D341Med (cell line): ENCODE measurements around the gene GPRC5B.

Experiments
- DNase-seq: peaks from one replicate; pipeline ENCODE4 v3.0.0; 2012; ENCODE audit warnings: low spot score

Gene GPRC5B

DNA sequence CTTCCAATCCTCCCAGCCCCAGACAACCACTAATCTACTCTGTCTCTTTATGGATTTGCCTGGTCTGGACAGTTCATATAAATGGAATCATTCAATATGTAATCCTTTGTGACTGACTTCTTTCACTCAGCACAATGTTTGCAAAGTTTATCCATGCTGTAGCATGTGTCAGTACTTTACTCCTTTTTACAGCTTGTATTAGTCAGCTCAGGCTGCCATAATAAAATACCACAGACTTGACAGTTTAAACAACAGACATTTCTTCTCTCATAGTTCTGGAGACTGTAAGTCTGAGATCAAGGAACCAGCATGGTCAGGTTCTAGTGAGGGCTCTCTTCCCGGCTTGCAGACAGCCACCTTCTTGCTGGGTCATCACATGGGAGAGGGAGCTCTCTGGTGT is 41.3 kb downstream of the GPRC5B start:
- DNase-seq = no peak

DNA sequence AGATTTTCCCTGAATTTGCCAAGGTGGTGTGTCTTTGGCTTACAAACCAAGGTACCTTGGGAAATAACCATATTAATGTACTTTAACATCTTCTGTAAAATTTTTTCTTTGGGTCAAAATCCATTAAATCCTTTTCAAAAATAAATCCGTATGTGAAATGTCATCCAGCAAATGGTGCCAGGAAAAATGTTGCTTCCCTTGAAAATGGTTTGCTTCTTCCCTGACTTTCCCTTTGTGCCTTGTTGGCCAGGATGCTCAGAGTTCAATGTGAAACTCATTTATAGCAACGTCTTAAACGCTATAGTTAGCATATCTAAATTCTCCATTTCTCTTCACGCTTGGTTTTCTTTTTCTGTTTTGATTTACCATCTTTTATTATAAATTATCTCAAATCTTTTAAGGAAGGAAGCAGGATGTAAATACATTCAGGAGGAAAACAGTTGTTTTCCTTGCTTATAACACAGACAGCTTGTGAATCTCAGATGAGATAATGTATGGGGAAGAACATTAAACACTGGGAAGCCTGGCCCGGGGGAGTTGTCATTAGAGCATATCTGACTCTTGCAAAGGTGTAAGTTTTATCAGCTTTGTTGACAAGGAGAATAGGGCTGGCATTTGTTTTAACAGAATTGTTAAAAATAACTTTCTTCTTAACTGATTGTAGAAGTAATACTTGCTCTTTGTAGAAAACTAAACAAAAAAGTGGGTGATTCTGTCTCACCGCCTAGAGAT is 42.1 kb downstream of the GPRC5B start:
- DNase-seq = no peak

DNA sequence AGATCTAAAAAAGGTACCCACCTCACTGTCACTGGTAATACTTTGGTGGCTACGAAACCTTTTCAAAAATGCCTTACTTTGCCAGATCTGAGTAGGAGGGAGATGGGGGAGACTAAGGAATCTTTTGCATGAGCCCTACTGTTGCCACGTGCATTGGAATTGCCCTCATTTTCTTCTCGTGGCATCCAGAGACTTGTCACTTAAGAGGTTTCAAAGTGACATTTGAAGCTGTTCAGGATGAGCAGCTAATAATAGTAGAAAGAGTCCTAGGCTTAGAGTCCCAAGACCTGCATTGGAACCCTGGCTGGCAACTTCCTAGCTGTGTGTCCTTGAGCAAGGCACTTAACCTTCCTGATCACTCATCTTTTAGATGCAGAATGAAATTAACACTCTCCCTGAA is 43.5 kb downstream of the GPRC5B start:
- no peak for DNase-seq

DNA sequence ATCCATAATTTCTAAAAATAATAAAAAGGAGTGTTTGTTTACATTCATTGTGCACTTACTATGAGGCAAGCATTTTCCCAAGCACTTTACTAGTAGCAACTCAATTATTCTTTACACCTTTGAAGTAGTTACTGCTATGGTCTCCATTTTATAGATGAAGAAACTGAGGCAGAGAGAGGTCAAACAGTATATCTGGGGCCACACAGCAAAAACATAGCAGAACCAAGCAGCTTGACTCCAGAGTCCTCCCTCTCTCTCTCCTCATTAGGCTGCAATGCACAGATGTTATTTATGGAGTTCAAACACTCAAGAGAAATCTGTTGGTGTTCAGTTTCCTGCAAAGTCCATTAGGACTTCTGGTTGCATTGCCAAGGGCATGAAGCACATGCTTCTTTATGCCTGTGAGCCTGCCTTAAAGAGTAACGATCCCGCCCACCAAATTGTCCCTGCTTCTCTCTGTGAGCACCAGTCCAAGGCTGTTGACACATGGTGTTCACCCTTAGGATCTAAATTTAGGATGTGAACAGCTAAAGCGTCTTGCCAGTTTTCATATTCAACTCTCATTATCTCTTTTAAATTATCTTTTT is 44.0 kb downstream of the GPRC5B start:
- DNase-seq = no peak

- DNase-seq = peak; percentile 52
Measured at GRCh38 chr16:19837984-19838707, 46.5 kb downstream of the GPRC5B start.

DNA sequence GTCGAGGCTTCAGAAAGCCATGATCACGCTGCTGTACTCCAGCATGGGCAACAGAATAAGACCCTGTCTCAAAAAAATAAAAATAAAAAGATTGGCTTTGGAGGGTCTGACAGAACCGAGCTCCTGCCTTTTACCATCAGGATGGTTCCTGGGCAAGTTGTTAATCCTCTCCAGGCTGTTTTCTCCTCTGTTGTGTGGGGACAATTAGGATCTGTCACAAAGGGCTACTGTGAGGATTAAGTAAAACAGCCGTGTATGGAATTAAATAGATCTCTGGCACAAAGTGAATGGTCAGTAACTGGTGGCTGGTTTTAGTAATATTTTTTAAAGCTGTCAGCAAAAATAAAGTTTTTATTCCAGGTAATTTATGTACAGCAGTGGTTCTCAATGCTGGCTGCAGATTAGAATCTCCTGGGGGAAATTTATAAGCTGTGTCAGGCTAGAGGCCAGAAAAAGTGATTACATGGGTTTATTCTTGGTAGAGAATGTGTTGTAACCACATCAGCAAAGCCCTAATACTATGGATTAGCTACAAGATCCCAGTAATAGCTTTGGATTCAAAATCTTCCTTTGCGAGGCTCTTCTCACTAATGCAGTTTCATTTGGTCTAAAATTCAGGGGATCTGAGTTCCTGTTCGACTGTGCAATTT is 47.2 kb downstream of the GPRC5B start:
- DNase-seq = peak; percentile 53

- DNase-seq = no peak
Measured at GRCh38 chr16:19835968-19836421, 48.7 kb downstream of the GPRC5B start.

GRCh38 chr16:19835196-19835595 is 49.5 kb downstream of the GPRC5B start:
- DNase-seq = no peak

DNA sequence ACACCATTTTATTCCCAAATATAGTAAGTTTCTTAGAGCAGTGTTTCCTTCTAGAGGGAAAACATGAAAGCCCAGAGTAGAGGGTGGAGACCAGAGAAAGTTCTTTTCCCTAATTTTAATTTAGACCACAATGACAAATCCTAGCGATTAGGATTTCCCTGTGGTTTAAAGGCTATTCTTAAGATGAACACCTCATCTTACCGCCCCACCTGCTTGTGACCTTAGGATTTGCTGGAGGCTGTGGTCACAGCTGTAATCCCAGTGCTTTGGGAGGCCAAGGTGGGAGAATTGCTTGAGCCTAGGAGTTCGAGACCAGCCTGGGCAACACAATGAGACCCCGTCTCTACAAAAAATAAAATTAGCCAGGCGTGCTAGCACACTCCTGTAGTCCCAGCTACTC is 51.1 kb downstream of the GPRC5B start:
- DNase-seq = no peak

DNA sequence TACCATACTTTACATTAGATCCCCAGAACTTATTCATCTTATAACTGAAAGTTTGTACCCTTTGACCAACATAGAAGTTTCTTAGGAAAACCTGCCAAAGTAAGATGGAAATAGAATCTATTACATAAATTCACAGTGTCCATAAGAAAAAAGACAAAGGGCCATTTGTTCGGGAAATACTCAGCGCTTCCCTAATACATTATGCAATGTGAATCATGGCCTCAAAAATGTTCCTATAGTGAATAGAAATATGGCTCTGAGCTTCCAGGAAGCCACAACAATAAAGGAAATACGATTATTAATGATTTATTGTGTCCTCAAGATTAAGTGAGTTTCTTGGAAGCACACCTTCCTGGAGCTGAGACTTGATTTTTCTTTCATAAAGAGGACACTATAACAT is 51.5 kb downstream of the GPRC5B start:
- no peak for DNase-seq

GRCh38 chr16:19831678-19832077 is 53.0 kb downstream of the GPRC5B start:
- no peak for DNase-seq

DNA sequence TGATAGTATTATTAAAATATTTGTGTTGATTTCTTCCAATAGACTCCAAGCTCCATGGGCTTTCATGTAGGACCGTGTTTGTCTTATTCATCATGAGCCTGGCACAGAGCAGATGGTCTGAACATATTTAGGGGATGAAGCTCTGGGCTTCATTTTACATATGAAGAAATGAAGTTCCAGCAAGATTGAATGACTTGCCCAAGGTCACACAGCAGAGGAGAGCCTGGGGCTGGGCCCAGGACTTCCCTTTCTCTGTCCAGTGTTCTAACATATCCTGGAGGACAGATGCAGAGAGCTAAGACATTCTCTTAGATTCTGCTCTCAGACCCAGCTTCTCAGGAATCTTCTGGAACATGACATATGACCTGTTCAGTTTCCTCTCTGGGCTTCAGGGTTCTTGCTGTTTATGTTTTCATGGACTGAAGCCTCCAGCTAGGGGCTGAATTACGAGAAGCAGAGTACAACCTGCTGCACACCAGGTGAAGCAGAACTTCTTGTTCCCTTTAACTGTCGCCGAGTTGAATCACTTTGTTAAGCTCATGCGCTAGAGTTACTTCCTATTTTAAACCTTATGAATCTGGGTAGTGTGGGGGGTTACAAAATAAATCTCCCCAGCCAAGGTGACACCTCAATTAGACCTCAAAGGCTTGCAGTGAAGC is 53.6 kb downstream of the GPRC5B start:
- DNase-seq = no peak

GRCh38 chr16:19829844-19830692 is 54.6 kb downstream of the GPRC5B start:
- no peak for DNase-seq

- no peak for DNase-seq
Measured at GRCh38 chr16:19824216-19824615, 60.4 kb downstream of the GPRC5B start.

DNA sequence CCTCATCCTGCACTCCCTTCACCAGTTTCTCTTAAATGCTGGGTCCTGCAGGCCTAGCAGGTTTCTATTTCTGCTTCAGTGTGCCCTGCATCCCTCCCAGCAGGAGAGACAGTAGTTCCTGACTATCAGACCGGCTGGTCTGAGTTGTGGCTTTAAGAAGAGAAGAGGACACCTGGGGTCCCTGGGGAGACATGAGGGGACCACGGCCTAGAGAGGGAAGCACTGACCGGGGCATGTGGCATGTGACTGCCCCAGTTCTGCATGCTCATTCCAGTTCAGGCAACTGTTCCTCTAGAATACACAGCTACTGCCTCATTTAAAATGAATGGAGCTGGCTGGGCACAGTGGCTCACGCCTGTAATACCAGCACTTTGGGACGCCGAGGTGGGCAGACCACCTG is 61.3 kb downstream of the GPRC5B start:
- no peak for DNase-seq

DNA sequence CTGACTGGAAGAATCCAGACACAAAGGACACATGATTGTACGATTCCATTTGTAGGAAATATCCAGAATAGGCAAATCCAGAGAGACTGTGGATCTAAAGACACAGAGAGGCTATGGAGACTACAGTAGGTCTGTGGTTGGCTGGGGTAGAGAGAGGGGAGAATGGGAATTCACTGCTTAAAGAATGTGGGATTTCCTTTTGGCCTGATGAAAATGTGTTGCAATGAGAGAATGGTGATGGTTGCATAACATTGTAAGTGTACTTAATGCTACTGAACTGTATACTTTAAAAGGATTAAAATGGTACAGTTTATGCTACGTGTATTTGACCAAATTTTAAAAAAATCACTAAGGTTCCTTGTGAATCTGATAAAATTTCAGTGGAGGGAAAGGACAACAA is 62.1 kb downstream of the GPRC5B start:
- no peak for DNase-seq

GRCh38 chr16:19817875-19818274 is 66.8 kb downstream of the GPRC5B start:
- DNase-seq = no peak

GRCh38 chr16:19817122-19817521 is 67.5 kb downstream of the GPRC5B start:
- peak; percentile 34 for DNase-seq

DNA sequence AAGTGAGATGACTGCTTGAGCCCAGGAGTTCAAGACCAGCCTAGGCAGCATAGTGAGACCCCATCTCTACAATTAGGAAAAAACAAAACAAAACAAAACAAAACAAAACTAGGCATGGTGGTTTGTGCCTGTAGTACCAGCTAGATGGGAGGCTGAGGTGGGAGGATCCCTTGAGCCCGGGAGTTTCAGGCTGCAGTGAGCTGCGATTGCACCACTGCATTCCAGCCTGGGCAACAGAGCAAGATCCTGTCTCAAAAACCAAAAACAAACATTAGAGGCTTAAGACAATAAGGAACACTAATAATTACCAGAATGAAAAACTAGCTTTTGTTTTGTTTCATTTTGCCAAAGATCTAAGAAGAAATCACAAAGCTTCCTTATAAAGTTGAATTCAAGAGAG is 69.2 kb downstream of the GPRC5B start:
- no peak for DNase-seq

- no peak for DNase-seq
Measured at GRCh38 chr16:19812986-19813385, 71.7 kb downstream of the GPRC5B start.
